ENCODE results near the gene DLG5. TPM values are rescaled to one million over a fixed set of nuclear protein-coding genes. Genes with fewer than 3 reads are reported as not detected.

DLG5 gene
- total and polyA plus RNA-seq, 4 donors = 1.2 to 7.1 (median 4.6) TPM

GRCh38 chr10:77792155-77792554 is 134.4 kb downstream of the DLG5 start:
- WGBS = 93% methylated on average over 12 of the region's 12 CpGs

GRCh38 chr10:77791506-77791905 is 135.0 kb downstream of the DLG5 start:
- Histone ChIP-seq H3K27ac (ENCODE audit: low read depth in 1 of 2, low read length in 2 of 2) (no peak overlapping the region), H3K36me3 (ENCODE audit: control insufficient read depth in 4 of 4, insufficient read depth in 3 of 4, low read depth in 1 of 4, low read length in 3 of 4) (peaks cover 9 to 38% (median 16%) of the 10 kb centered on the region in 4 donors), H3K9ac (ENCODE audit: low read depth in 1 of 2, low read length in 2 of 2) (no peak overlapping the region), H3K27me3 (ENCODE audit: control insufficient read depth in 4 of 4, insufficient read depth in 4 of 4, low read length in 3 of 4) (no peaks in the 10 kb centered on the region), H3K4me1 (ENCODE audit: control insufficient read depth in 4 of 4, insufficient read depth in 4 of 4, low read length in 3 of 4) (no peaks in the 10 kb centered on the region), H3K4me3 (ENCODE audit: low read depth in 1 of 3, low read length in 3 of 3) (no peak overlapping the region), H3K9me3 (ENCODE audit: control insufficient read depth in 4 of 4, low read length in 3 of 4) (no peaks in the 10 kb centered on the region)
- TF ChIP-seq FOXA2 (IDR thresholded peaks at IDR 0.05) (no peak), NR2F2 (IDR thresholded peaks at IDR 0.05) (no peak), SP1 (IDR thresholded peaks at IDR 0.05) (no peak), RXRA (IDR thresholded peaks at IDR 0.05) (no peak), EGR1 (IDR thresholded peaks at IDR 0.05; ENCODE audit: low read depth in 2 of 2) (no peak), TAF1 (conservative IDR thresholded peaks at IDR 0.05) (no peak), JUND (IDR thresholded peaks at IDR 0.05) (no peak), HNF4G (IDR thresholded peaks at IDR 0.05) (no peak), HNF4A (conservative IDR thresholded peaks at IDR 0.05) (no peak), CTCF (IDR thresholded peaks at IDR 0.05; ENCODE audit: low read depth, low read length, missing input control) (no peak), ZBTB33 (IDR thresholded peaks at IDR 0.05) (no peak)
- TF ChIP-seq, protein P1, sequence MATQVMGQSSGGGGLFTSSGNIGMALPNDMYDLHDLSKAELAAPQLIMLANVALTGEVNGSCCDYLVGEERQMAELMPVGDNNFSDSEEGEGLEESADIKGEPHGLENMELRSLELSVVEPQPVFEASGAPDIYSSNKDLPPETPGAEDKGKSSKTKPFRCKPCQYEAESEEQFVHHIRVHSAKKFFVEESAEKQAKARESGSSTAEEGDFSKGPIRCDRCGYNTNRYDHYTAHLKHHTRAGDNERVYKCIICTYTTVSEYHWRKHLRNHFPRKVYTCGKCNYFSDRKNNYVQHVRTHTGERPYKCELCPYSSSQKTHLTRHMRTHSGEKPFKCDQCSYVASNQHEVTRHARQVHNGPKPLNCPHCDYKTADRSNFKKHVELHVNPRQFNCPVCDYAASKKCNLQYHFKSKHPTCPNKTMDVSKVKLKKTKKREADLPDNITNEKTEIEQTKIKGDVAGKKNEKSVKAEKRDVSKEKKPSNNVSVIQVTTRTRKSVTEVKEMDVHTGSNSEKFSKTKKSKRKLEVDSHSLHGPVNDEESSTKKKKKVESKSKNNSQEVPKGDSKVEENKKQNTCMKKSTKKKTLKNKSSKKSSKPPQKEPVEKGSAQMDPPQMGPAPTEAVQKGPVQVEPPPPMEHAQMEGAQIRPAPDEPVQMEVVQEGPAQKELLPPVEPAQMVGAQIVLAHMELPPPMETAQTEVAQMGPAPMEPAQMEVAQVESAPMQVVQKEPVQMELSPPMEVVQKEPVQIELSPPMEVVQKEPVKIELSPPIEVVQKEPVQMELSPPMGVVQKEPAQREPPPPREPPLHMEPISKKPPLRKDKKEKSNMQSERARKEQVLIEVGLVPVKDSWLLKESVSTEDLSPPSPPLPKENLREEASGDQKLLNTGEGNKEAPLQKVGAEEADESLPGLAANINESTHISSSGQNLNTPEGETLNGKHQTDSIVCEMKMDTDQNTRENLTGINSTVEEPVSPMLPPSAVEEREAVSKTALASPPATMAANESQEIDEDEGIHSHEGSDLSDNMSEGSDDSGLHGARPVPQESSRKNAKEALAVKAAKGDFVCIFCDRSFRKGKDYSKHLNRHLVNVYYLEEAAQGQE (IDR thresholded peaks at IDR 0.05) = no peak
- no peak for DNase-seq (ENCODE audit: low spot score)
- 84% methylated on average over 7 of the region's 7 CpGs for WGBS

More at GRCh38 chr10:77792155-77792554, 134.4 kb downstream of the DLG5 start:
- H3K4me3 ChIP-seq (ENCODE audit: low read depth in 1 of 3, low read length in 3 of 3) = no peak overlapping the region
- DNase-seq (ENCODE audit: low spot score) = no peak
- no peak overlapping the region for H3K27ac ChIP-seq (ENCODE audit: low read depth in 1 of 2, low read length in 2 of 2)
- H3K9ac ChIP-seq (ENCODE audit: low read depth in 1 of 2, low read length in 2 of 2) = no peak overlapping the region
- no peaks in the 10 kb centered on the region for H3K4me1 ChIP-seq (ENCODE audit: control insufficient read depth in 4 of 4, insufficient read depth in 4 of 4, low read length in 3 of 4)
- TF ChIP-seq RAD21 (IDR thresholded peaks at IDR 0.05) = no peak
- no peak for TF ChIP-seq YY1 (IDR thresholded peaks at IDR 0.05)
- TF ChIP-seq EGR1 (IDR thresholded peaks at IDR 0.05; ENCODE audit: low read depth in 2 of 2) = no peak
- TF ChIP-seq SP1 (IDR thresholded peaks at IDR 0.05) = no peak
- no peak for TF ChIP-seq FOXA1 (IDR thresholded peaks at IDR 0.05)
- TF ChIP-seq ATF3 (IDR thresholded peaks at IDR 0.05) = no peak
- TF ChIP-seq HNF4G (IDR thresholded peaks at IDR 0.05) = no peak
- TF ChIP-seq FOXA2 (IDR thresholded peaks at IDR 0.05) = no peak
- no peak for TF ChIP-seq HNF4A (conservative IDR thresholded peaks at IDR 0.05)
- no peak for TF ChIP-seq RXRA (IDR thresholded peaks at IDR 0.05)
- TF ChIP-seq, protein P2, sequence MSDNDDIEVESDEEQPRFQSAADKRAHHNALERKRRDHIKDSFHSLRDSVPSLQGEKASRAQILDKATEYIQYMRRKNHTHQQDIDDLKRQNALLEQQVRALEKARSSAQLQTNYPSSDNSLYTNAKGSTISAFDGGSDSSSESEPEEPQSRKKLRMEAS (IDR thresholded peaks at IDR 0.05) = no peak
- no peak for TF ChIP-seq GABPA (IDR thresholded peaks at IDR 0.05 in 1 of 2, conservative IDR thresholded peaks at IDR 0.05 in 1 of 2)
- TF ChIP-seq, protein P1 (IDR thresholded peaks at IDR 0.05) = no peak
- no peaks in the 10 kb centered on the region for H3K27me3 ChIP-seq (ENCODE audit: control insufficient read depth in 4 of 4, insufficient read depth in 4 of 4, low read length in 3 of 4)
- no peaks in the 10 kb centered on the region for H3K9me3 ChIP-seq (ENCODE audit: control insufficient read depth in 4 of 4, low read length in 3 of 4)
- H3K36me3 ChIP-seq (ENCODE audit: control insufficient read depth in 4 of 4, insufficient read depth in 3 of 4, low read depth in 1 of 4, low read length in 3 of 4) = peaks cover 9 to 38% (median 16%) of the 10 kb centered on the region in 4 donors
